Cerebellar nuclear complex (tissue), 1 donor: ENCODE data around the gene NUDT22.

Experiments
- DNase-seq, 2 experiments: peaks; one replicate each; lab custom pipeline; 2025; lab: John Stamatoyannopoulos, UW

NUDT22 gene

GRCh38 chr11:64227405-64227956, 1.4 kb downstream of the NUDT22 start:
- no peak for DNase-seq

GRCh38 chr11:64229090-64229743, 3.1 kb downstream of the NUDT22 start:
- DNase-seq: no peak

DNA sequence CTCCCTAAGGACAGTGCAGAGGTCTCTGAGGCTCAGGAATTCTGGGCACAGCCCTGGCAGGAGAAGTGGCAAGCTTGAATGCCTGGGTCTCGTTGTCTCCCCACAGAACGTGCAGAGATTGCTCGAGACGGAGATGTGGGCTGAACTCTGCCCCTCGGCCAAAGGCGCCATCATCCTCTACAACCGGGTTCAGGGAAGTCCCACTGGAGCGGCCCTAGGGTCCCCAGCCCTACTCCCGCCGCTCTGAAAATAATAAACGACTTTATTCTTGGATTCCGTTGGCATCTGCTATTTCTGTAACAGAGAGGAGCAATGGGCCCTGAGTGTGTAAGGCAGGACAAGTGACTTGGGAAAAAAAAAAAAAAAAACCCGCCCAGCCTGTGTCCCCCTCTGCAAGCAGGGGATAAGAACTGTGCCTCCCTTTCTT, 3.7 kb downstream of the NUDT22 start:
- no peak for DNase-seq

DNA sequence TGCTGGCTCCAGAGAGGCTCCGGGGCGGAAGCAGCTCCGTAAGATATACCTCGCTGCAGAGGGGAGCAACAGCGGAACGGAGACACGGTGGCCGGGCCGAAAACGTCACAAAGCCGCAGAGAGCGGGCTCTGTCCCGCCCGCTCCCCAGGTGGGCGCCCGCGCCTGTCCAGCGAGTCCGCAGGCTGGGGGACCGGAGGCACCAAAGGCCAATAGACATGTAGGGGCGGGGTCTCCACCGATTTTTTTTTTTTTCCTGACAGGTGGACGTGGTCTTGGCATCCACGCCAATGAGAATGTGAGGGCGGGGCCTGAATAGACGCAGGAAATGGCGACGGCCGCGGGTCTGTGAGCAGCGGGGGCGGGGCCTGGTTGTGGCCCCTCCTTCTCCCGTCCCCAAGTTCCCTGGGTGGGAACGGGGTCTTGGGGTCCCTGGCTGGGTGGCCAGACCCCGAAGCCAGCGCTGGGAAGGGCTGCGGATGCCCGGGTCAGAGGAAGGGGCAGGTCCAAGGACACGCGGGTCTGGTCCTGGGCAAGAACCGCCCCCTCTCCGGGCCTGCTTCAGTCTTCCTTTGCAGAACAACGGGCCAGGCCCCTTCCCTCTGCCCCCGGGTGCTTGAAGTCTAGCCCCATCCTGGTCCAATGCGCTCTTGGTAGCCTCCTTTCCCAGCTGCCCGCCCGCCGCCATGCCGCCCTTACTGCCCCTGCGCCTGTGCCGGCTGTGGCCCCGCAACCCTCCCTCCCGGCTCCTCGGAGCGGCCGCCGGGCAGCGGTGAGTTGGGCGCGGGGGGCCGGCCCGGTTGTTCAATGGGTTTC, 4.3 kb downstream of the NUDT22 start, which contains the start of gene DNAJC4:
DNAJC4 (plus strand) TSS at position 378 of the 814 bp plus-strand sequence; CDS start at position 685, 307 bp downstream.
- DNase-seq: peak; percentile 82 to 95

- no peak for DNase-seq
Measured at GRCh38 chr11:64230985-64231365, 4.9 kb downstream of the NUDT22 start.

DNA sequence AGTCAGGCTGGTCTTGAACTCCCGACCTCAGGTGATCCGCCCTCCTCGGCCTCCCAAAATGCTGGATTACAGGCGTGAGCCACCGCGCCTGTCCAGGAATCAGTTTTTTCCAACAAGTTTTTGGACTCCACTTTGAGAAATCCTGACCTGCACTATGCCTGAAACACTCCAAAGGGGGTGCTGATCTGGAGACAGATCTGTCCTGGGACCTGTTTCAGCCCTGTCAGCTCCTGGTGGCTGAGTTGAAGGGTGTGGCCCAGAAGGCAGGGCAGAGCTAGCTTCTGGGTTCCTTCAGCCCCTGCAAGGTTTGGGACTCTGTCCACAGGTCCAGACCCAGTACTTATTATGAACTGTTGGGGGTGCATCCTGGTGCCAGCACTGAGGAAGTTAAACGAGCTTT, 5.5 kb downstream of the NUDT22 start:
- DNase-seq: no peak

GRCh38 chr11:64232182-64232966, 6.3 kb downstream of the NUDT22 start:
- no peak for DNase-seq

GRCh38 chr11:64232967-64233315, 6.9 kb downstream of the NUDT22 start:
- DNase-seq: no peak

DNA sequence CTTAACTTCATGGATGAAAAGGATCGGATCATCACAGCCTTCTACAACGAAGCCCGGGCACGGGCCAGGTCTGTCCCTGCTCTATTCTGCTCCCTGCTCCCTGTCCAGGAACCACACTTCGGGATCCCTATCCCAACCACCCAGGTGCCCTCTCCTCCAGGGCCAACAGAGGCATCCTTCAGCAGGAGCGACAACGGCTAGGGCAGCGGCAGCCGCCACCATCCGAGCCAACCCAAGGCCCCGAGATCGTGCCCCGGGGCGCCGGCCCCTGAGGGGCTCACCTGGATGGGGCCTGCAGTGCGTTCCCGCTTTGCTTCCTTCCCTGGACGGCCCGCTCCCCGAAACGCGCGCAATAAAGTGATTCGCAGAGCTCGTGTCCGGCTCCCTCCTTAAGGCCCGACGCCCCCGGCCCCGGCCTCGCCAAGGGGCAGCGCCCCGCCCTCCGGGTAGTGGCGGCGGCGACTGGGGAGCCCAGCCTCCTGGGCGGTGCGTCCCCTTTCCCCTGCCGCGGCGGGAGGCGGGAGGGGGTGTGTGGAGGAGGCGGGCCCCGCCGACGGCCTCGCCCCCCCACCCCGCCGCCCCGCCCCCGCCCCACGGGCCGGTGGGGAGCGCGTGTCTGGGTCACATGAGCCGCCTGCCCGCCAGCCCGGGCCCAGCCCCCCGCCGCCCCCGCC, 8.0 kb downstream of the NUDT22 start, which contains the start of gene VEGFB:
VEGFB (plus strand) TSS at position 672 of the 674 bp plus-strand sequence. CDS start 250 bp downstream, outside the sequence.
- no peak for DNase-seq

DNA sequence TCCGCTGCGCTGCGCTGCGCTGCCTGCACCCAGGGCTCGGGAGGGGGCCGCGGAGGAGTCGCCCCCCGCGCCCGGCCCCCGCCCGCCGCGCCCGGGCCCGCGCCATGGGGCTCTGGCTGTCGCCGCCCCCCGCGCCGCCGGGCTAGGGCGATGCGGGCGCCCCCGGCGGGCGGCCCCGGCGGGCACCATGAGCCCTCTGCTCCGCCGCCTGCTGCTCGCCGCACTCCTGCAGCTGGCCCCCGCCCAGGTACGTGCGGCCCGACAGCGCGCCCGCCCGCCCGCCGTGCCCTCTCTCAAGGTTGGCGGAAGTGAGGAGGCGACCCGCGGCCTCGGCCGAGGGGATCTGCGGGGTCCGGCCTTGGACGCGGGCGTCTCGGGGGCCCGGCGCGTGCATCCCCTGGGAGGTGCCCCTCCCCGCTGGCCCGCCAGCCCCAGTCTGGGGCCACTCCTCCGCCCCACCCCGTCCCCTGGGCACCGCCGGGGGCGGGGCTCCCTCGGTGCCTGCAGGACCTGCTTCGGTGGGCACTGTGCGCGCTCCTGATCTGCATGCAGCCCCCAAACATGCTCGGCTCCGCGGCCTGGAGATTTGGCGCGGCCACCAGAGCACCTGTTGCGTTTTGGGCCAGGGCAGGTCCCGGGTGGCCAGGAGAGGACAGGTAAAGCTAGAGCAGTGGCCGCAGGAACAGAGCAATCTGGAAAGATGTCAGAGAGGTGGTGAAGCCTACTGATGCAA, 8.7 kb downstream of the NUDT22 start:
- DNase-seq: no peak

DNA sequence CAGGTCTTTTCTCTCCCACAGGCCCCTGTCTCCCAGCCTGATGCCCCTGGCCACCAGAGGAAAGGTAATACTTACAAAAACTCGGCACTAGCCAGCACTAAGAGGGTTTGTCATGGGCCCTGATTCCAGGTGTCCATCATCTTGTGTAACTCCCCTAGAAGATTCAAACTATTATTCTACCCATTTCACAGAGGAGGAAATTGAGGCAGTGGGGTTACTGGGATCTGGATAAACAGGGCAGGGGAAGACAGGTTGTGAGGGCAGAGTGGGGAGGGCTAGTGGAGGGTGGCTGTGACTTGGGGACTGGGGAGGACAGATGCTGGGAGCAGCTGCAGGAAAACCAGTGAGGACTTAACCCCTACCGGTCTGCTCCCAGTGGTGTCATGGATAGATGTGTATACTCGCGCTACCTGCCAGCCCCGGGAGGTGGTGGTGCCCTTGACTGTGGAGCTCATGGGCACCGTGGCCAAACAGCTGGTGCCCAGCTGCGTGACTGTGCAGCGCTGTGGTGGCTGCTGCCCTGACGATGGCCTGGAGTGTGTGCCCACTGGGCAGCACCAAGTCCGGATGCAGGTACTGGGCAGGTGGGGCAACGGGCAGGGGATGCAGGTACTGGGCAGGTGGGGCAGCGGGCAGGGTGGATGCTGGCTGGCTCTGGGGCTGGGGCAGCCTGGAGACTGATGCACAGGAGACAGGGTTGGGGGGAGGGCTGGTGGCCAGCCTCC, 9.5 kb downstream of the NUDT22 start:
- DNase-seq: no peak

DNA sequence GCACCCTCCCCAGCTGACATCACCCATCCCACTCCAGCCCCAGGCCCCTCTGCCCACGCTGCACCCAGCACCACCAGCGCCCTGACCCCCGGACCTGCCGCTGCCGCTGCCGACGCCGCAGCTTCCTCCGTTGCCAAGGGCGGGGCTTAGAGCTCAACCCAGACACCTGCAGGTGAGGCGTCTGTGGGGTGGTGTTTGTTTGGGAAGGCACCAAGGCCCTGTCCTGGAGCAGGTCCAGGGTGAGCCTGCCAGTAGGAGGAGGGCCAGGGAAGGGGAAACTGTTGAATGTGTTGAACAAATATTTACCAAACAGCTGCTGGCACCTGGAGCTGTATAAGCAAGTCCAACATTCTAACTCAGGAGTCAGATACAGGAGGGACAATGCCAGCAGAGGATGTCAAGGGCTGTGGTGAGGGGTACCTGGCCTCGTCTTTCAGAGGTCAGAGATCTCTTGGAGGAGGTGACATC, 11.4 kb downstream of the NUDT22 start:
- DNase-seq: no peak

DNA sequence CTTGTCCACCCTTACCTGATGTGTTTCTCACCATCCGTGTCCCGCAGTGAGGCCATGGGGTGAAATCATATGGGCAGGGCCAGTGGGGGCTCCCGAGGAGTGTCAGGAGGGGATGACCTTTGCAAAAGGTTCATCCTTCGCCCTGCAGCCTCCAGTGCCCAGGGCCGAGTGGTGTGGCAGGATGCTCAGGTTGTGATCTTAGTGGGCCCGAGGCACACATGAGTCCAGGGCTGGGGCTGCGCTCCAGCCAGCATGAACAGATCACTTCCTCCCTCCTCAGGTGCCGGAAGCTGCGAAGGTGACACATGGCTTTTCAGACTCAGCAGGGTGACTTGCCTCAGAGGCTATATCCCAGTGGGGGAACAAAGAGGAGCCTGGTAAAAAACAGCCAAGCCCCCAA, 12.0 kb downstream of the NUDT22 start:
- DNase-seq: no peak

DNA sequence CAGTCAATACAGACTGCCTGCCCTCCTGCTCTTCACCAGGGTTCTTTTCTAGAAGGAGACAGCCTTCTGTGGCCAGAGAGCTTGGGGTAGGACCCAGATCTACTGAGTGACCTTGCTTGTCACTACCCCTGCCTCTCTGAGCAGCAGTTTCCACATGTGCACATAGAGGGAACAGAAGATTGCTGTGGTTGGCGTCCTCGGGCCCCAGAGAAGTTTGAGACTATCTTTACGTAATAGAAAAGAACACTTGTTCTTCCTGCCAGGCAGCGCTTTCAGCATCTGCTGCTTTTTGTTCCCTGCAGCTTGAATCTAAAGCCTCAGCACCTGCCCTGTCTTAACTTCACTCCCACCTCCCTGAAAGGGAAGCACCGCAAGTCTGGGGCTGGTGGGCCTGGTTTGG, 12.9 kb downstream of the NUDT22 start:
- no peak for DNase-seq

DNA sequence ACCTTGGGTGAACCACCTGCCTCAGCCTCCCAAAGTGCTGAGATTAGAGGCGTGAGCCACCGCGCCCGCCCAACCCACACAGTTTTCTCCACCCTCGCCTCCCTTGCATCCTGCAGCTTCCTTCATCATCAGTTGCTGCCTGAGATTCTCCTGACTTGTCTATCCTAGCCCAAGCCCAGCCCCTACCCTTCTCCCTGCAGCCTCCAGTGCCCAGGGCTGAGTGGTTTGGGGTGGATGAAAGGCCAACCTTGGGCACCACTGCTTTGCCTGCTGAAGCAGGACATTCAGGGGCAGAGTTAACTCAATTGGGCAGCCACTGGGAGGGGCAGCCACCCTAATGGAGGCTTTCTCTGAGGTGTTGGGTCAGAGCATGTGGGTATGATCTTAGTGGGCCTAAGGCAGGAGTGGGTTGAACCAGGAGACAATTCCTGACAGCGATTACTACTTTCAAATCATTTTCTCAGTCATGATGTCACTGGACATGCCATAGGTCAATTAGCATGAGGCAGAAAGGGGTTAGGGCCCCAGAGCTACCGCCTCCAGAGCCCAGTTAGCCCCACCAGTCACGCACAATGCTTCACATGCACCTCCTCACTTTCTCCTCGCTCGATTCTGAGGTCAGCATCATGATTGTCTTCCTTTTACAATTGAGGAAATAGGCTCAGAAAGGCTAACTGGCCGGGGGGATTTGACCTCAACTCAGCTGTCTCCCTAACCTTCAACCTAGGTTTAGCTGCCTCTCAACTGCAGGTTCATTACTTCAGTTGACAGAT, 13.8 kb downstream of the NUDT22 start:
- no peak for DNase-seq

DNA sequence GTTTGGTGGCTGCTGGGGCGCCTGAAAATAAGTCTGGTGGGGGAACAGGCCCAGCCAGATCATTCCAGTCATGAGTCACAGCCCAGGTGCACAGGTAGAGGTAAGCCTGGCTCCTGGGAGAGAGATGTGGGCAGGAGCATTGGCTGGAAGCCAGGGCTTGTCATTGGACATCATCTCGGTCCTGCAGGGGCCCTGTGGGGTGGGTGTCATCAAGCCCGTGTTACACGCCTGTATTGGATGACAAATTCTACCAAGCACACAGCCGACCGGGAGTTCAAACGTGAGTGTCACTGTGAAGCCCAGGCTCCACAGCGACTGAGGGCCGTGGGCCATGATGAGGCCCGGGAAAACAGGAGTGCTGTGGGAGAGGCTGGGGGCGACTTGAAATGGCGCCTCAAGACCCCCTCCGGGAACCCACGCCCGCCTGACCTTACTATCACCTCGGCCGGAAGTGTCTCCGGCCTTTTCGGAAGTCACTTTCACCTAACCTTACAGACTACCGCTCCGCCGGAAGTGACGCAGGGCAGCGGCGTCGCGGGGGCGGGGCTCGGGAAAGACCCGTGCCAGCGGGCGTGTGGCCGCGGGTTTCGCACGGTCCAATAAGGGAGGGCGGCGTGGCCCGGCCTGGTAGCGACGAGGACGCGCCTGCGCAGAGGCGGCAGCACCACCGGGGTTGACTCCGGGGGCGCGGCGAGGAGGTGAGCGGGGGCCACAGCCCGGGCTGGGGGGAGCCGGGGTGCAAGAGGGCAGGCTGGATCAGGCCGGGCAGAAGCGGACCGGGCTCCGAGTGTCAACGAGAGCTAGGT, 14.6 kb downstream of the NUDT22 start, which contains the start of gene FKBP2:
FKBP2 (plus strand) TSS at position 661 of the 806 bp plus-strand sequence. CDS start 1,293 bp downstream, outside the sequence.
- peak; percentile 87 to 92 for DNase-seq

GRCh38 chr11:64241241-64241490, 15.1 kb downstream of the NUDT22 start:
- DNase-seq: peak; percentile 98 to 99

DNA sequence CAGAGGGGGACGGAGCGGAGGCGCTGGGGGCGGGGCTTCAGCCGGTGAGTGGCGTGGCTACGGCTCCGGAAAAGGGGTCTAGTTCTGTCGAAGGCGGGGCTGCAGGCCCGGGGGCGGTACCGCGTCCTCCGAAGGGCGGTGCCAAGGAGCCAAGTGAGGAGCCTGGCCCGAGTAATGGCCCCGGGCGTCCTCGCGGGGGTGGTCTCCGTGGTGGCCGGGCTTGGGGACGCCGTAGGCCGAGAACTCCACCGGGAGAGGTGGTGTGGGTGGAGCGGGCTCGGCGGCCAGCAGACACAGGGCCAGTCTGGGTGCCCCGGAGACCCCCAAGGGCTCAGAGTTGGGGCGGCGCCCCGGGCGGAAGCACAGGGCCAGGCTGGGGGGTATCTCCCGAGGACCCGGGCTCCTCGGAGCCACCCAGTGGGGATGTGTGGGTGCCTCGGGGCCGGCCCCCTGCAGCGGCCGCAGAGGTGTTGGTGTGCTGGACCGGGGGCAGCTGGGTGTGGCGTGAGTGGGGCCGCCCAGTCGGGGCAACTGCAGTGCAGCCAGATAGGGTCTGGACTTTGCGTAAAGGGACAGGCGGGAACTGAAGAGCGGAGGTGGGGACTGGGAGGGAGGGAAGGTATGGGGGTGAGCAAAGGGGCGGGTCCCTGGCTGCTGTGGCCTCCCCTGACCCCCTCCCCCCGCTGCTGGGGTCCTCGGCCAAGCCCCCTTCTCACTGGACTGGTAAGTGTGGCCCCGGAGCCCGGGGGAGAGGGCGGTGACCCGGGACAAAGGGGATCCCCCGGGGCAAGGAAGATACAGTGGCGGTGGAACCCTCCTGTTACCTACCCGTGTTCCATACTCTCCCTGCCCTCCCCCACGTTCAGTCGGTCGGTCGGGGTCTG, 15.7 kb downstream of the NUDT22 start:
- DNase-seq: no peak
